ENCODE results near the gene OR51B2.

DNA sequence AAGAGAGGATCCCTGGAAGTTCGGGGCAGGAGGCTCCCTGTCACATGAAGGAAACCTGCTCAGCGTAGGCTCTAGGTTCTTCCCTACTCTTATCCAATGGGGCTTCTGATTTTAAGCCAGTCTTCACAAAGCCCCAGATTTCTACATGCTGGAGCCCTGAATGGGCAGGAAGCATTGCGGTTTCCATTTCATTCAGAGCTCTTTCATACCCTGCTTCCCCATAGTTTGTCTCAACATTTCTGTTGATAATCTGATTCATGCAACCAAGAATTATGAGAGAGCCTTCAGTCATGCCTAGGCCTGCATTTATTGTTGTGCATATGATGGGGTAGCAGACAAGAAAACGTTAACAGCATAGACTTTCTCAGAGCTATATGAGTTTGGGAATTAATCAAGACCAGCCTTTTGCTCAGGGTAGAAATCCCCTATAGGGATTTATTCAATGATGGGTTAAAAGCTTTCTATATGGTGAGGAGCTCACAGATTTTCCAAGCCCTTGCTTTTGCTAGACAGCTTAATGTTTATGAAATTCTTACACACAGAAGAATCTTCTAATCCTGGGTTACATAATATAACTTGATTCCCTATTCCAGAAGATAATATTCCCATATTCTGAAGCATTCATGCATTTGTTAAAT is 38.3 kb downstream of the OR51B2 start:
- TF ChIP-seq CTCF (IDR thresholded peaks at IDR 0.05; ENCODE audit: low read depth, low read length, poor library complexity, severe bottlenecking) (no peak), EZH2phosphoT487 (IDR thresholded peaks at IDR 0.05; ENCODE audit: borderline replicate concordance, low read length) (no peak)

All from DOHH2 (cell line).